HFFc6 (cell line): Measurements from ENCODE around the gene CLK4. TPM values are rescaled to one million over a fixed set of nuclear protein-coding genes. Genes with fewer than 3 reads are reported as not detected.

ENCODE experiments used
- DNase-seq: peaks from one replicate; pipeline ENCODE4 v3.0.0-alpha.2; 2018
- H3K27ac Mint-ChIP-seq: 2 replicates; pipeline ENCODE4 v1.8.0; 2020; ENCODE audit warnings: mild to moderate bottlenecking, mixed read lengths
- H3K27me3 Mint-ChIP-seq: 2 replicates; pipeline ENCODE4 v1.8.0; 2021; ENCODE audit warnings: mild to moderate bottlenecking, moderate library complexity, mixed read lengths; ENCODE audit not compliant: insufficient read depth
- H3K36me3 Mint-ChIP-seq: 2 replicates; pipeline ENCODE4 v1.8.0; 2021; ENCODE audit warnings: low read depth, mixed read lengths
- H3K4me1 Mint-ChIP-seq: 2 replicates; pipeline ENCODE4 v1.8.0; 2020; ENCODE audit warnings: low read depth, mixed read lengths
- H3K4me3 Mint-ChIP-seq: 2 replicates; pipeline ENCODE4 v1.8.0; 2020; ENCODE audit warnings: mild to moderate bottlenecking, moderate library complexity, mixed read lengths
- H3K9me3 Mint-ChIP-seq: 2 replicates; pipeline ENCODE4 v1.8.0; 2020; ENCODE audit warnings: mild to moderate bottlenecking, mixed read lengths
- CTCF ChIP-seq: fragments of 200-600 bp; sonication (generic); IDR thresholded peaks from 2 replicates; pipeline ENCODE4 v1.5.0; 2021; ENCODE audit warnings: antibody characterized with exemption, mild to moderate bottlenecking
- total RNA-seq, 6 experiments: library from RNA; stranded (reverse); fragmentation: NEBNext Ultra II Directional; extraction: Animal tissue kit (Norgen Biotek cat#: 25700); gene quantifications; 2 replicates in 1 of 6; 3 replicates in 5 of 6; pipeline ENCODE4 v1.2.3, GENCODE V29; 2021

The CLK4 gene
- total RNA-seq, 6 experiments from 2014 or later, result 8.5 to 11.7 (median 8.8) TPM

DNA sequence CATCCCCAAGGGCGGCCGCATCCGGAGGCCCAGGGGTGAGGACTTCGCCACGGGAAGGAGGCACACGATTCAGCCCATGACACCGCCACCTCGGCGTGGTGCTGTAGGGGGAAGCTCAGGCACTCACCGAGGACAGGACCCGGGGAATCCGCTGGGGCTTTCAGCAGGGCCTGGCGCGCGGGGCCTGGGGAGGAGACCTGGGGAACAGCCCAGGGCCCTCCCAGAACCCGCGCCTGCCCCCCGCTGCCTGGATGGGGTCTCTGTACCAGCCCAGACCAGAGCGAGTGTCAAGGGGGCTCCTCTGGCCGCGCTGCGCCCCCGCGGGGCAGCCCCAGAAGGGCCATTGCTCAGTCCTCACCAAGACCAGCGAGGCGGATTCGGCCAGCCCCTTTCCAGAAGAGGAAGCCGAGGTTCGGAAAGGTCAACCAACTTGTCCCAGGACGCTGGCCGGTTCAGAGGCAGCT is 49.4 kb downstream of the CLK4 start:
- DNase-seq, result no peak
- Mint-ChIP-seq H3K27ac (no peak overlapping the region), H3K36me3 (no peaks in the 10 kb centered on the region; the same call in 1 of the 2 replicates), H3K4me1 (no peaks in the 10 kb centered on the region), H3K27me3 (peaks cover 8% of the 10 kb centered on the region), H3K9me3 (peaks cover 33% of the 10 kb centered on the region), H3K4me3 (no peak overlapping the region)
- no peak for TF ChIP-seq CTCF

- H3K4me1 Mint-ChIP-seq, result no peaks in the 10 kb centered on the region
- no peak for TF ChIP-seq CTCF
- no peak overlapping the region for H3K27ac Mint-ChIP-seq
- no peaks in the 10 kb centered on the region; the same call in 1 of the 2 replicates for H3K36me3 Mint-ChIP-seq
- peaks cover 8% of the 10 kb centered on the region for H3K27me3 Mint-ChIP-seq
- no peak overlapping the region for H3K4me3 Mint-ChIP-seq
- H3K9me3 Mint-ChIP-seq, result peaks cover 38% of the 10 kb centered on the region
- no peak for DNase-seq
These were observed 50.1 kb downstream of the CLK4 start for GRCh38 chr5:178576591-178577351.

DNA sequence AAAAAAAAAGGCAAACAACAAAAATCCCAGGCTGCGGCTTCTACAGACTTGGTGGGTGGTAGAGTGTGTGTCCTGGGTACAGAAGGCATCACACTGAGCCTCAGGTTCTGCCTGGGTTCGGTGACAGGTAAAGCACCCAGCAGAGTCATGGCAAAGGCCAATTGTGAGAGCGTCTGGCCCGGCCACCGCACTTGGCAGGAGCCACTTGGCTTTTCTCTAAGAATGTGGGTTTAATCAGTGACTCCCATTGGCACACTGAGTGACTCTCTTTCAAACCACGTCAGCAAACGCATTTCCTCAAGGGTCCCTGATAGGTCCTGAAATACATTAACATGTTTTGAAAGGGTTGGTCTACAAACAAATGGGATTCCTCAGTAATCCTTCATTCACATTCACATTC is 53.6 kb downstream of the CLK4 start:
- Mint-ChIP-seq H3K27ac (no peak overlapping the region), H3K4me1 (no peaks in the 10 kb centered on the region)

GRCh38 chr5:178572617-178573016 is 54.2 kb downstream of the CLK4 start:
- no peaks in the 10 kb centered on the region; the same call in 1 of the 2 replicates for H3K36me3 Mint-ChIP-seq
- DNase-seq, result no peak
- no peak overlapping the region for H3K27ac Mint-ChIP-seq
- no peaks in the 10 kb centered on the region for H3K4me1 Mint-ChIP-seq
- no peak overlapping the region for H3K4me3 Mint-ChIP-seq
- no peak for TF ChIP-seq CTCF
- H3K27me3 Mint-ChIP-seq, result peaks cover 4% of the 10 kb centered on the region
- H3K9me3 Mint-ChIP-seq, result peaks cover 28% of the 10 kb centered on the region

More for the DNA sequence above, 53.6 kb downstream of the CLK4 start:
- DNase-seq, result no peak
- Mint-ChIP-seq H3K4me3 (no peak overlapping the region), H3K27me3 (peaks cover 4% of the 10 kb centered on the region), H3K36me3 (no peaks in the 10 kb centered on the region; the same call in 1 of the 2 replicates), H3K9me3 (peaks cover 34% of the 10 kb centered on the region)
- TF ChIP-seq CTCF, result no peak

DNA sequence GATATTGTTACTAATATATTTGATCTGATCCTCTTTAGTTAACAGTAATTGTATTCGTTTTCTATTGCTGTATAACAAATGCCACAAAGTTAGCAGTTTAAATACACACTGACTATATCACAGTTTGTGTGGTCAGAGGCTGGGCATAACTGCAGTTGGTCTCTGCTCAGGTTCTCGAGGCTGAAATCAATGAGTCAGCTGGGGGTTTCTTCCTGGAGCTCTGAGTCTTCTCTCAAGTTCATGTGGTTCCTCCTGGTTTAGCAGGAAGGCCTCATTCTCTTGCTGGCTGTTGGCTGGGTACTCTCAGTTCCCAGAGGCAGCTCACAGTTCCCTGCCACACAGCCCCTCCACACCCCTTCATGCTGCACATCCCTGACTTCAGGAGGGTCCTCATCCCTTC is 57.4 kb downstream of the CLK4 start:
- no peak for DNase-seq
- H3K27ac Mint-ChIP-seq, result no peak overlapping the region
- H3K9me3 Mint-ChIP-seq, result peaks cover 13% of the 10 kb centered on the region
- H3K4me3 Mint-ChIP-seq, result no peak overlapping the region
- H3K36me3 Mint-ChIP-seq, result no peaks in the 10 kb centered on the region
- no peaks in the 10 kb centered on the region for H3K4me1 Mint-ChIP-seq
- H3K27me3 Mint-ChIP-seq, result peaks cover 4% of the 10 kb centered on the region
- TF ChIP-seq CTCF, result no peak
